ENCODE measurements around the gene RPRD1B. TPM values are rescaled to one million over a fixed set of nuclear protein-coding genes. Genes with fewer than 3 reads are reported as not detected.

Gene RPRD1B
- total and polyA plus RNA-seq, 2 experiments from 2014 or later, result 7.3 to 24.3 TPM

- H3K9me3 Mint-ChIP-seq, result no peaks in the 10 kb centered on the region
- H3K79me2 ChIP-seq (replicated peaks; ENCODE audit: insufficient read depth), result peaks cover 1% of the 10 kb centered on the region
- no peak overlapping the region for H3K27ac ChIP-seq (ENCODE audit: low read depth)
- peaks cover 17% of the 10 kb centered on the region for H4K20me1 ChIP-seq (replicated peaks; ENCODE audit: insufficient read depth)
- no peaks in the 10 kb centered on the region for H3K4me1 ChIP-seq (ENCODE audit: insufficient read depth)
- H3K9me2 ChIP-seq (ENCODE audit: insufficient read depth), result no peaks in the 10 kb centered on the region
- H3K4me3 Mint-ChIP-seq, result no peak overlapping the region
- H3F3A ChIP-seq (replicated peaks; ENCODE audit: low read depth), result no peaks in the 10 kb centered on the region
- DNase-seq (ENCODE audit: low spot score) (no peak), ATAC-seq (no peak)
- H3K27me3 ChIP-seq (ENCODE audit: insufficient read depth), result no peaks in the 10 kb centered on the region
- H3K4me3 ChIP-seq, result no peak overlapping the region
- H3K4me2 ChIP-seq, result no peak overlapping the region
- H3K4me1 Mint-ChIP-seq, result no peaks in the 10 kb centered on the region
- TF ChIP-seq STAT1 (IDR thresholded peaks at IDR 0.05; ENCODE audit: unreplicated experiment) (no peak), NANOG (IDR thresholded peaks at IDR 0.05; ENCODE audit: borderline replicate concordance) (no peak), EZH2phosphoT487 (IDR thresholded peaks at IDR 0.05; ENCODE audit: unreplicated experiment) (no peak), CTCF (conservative IDR thresholded peaks at IDR 0.05; ENCODE audit: low read depth in 2 of 2) (no peak), CREB1 (CRISPR knock-in tag; IDR thresholded peaks at IDR 0.05; ENCODE audit: low read depth) (no peak), JUNB (IDR thresholded peaks at IDR 0.05; ENCODE audit: unreplicated experiment) (no peak), POLR2AphosphoS5 (IDR thresholded peaks at IDR 0.05; ENCODE audit: low read depth) (no peak), ZNF331 (CRISPR knock-in tag; IDR thresholded peaks at IDR 0.05; ENCODE audit: low read depth) (no peak), ZNF114 (CRISPR knock-in tag; IDR thresholded peaks at IDR 0.05) (no peak), ETS1 (IDR thresholded peaks at IDR 0.05) (no peak), ZNF462 (CRISPR knock-in tag; IDR thresholded peaks at IDR 0.05) (no peak), REST (IDR thresholded peaks at IDR 0.05; ENCODE audit: unreplicated experiment) (no peak), EZH2 (IDR thresholded peaks at IDR 0.05; ENCODE audit: low read depth, unreplicated experiment) (no peak)
- peaks cover 51% of the 10 kb centered on the region for H3K36me3 ChIP-seq (ENCODE audit: insufficient read depth)
- peaks cover 50% of the 10 kb centered on the region for H3K36me3 Mint-ChIP-seq (ENCODE audit: low read depth)
- no peak overlapping the region for H2AFZ ChIP-seq
- no peak overlapping the region for H3K27ac Mint-ChIP-seq
- H3K27me3 Mint-ChIP-seq (ENCODE audit: insufficient read depth, low read depth, poor library complexity), result peaks cover 3% of the 10 kb centered on the region
Observed at GRCh38 chr20:38001981-38002380, 31.6 kb upstream of the RPRD1B start.
